ENCODE data around the gene DDX39B. TPM values are rescaled to one million over a fixed set of nuclear protein-coding genes. Genes with fewer than 3 reads are reported as not detected.

DDX39B gene
- total and polyA plus RNA-seq, 2 of the 4 experiments (the other 2 are of a cell fraction): 371 to 796 TPM

- Histone ChIP-seq H2BK120ac (ENCODE audit: low read depth, low read length) (peak overlapping the region; percentile 27; the same call in 1 of the 2 replicates), H2AK5ac (ENCODE audit: low read depth, low read length) (peak overlapping the region; percentile 92), H3K4me2 (ENCODE audit: low read depth, low read length) (peak overlapping the region; percentile 79), H3K14ac (replicated peaks; ENCODE audit: low read depth, low read length) (peak overlapping the region; percentile 90; the same call in 1 of the 2 replicates), H3K56ac (ENCODE audit: extremely low read depth, insufficient read depth, low read length) (peak overlapping the region; percentile 90), H3K4me1 (ENCODE audit: control insufficient read depth, insufficient read depth, low read length) (peaks cover 6% of the 10 kb centered on the region), H3K79me1 (ENCODE audit: low read depth in 1 of 2, low read length in 2 of 2) (peaks cover 8 to 30% of the 10 kb centered on the region in 2 experiments; a peak in 3 of 4 replicates), H3K18ac (ENCODE audit: low read depth, low read length) (no peak overlapping the region; the same call in 1 of the 2 replicates), H3K27ac (ENCODE audit: insufficient read depth, low read length) (peak overlapping the region; percentile 74), H4K20me1 (ENCODE audit: insufficient read depth, low read length) (no peaks in the 10 kb centered on the region), H3K27me3 (ENCODE audit: control insufficient read depth, insufficient read depth, low read length) (no peaks in the 10 kb centered on the region), H3K9ac (ENCODE audit: low read depth, low read length) (peak overlapping the region; percentile 81), H3K9me1 (ENCODE audit: insufficient read depth, low read length) (peaks cover 6% of the 10 kb centered on the region), H4K5ac (ENCODE audit: low read depth, low read length) (peak overlapping the region; percentile 89), H3K4me3 (ENCODE audit: insufficient read depth, low read depth, low read length) (peak overlapping the region; percentile 45), H2AK9ac (replicated peaks; ENCODE audit: low read depth, low read length, poor library complexity) (peak overlapping the region; percentile 97), H3K36me3 (ENCODE audit: control insufficient read depth, insufficient read depth, low read length) (peaks cover 11% of the 10 kb centered on the region), H4K8ac (ENCODE audit: low read depth in 2 of 2, low read length in 2 of 2) (peak overlapping the region; percentile 91 to 98), H3K23ac (ENCODE audit: low read depth, low read length) (peak overlapping the region; percentile 93), H4K91ac (ENCODE audit: insufficient read depth, low read depth, low read length) (peak overlapping the region; percentile 48), H3K9me3 (ENCODE audit: control insufficient read depth, insufficient read depth, low read length) (no peaks in the 10 kb centered on the region), H3K4ac (ENCODE audit: low read depth, low read length) (peak overlapping the region; percentile 87), H2BK15ac (ENCODE audit: low read depth, low read length) (no peak overlapping the region), H2AFZ (replicated peaks; ENCODE audit: low read length, poor library complexity) (peak overlapping the region; percentile 85), H2BK5ac (ENCODE audit: low read depth, low read length, poor library complexity, severe bottlenecking) (peak overlapping the region; percentile 84), H2BK20ac (ENCODE audit: low read depth, low read length) (no peak overlapping the region)
- TF ChIP-seq ELK1 (IDR thresholded peaks at IDR 0.05; ENCODE audit: borderline replicate concordance, low read depth, low read length) (no peak), FOS (IDR thresholded peaks at IDR 0.05; ENCODE audit: low read depth, low read length) (no peak), BHLHE40 (IDR thresholded peaks at IDR 0.05; ENCODE audit: low read depth, low read length) (no peak), POLR2A (IDR thresholded peaks at IDR 0.05; ENCODE audit: low read depth, low read length) (0 out of 2 replicates have a peak, but pooled peaks have one; percentile 7)
- ATAC-seq (ENCODE audit: low read depth) (no peak), DNase-seq (no peak)
- ChIA-PET POLR2A (ENCODE audit: unreplicated experiment) (interaction anchor here (0.6 to 0.7 kb wide), 2 partner anchors 199 to 573 kb away, joined by 7 to 9 read pairs; no protein-coding TSS in a partner anchor), CTCF (interaction anchor here (0.6 to 2.4 kb wide), 4 partner anchors 12 to 191 kb away, joined by 3 to 14 read pairs (median 6); partner anchors contain the start of gene LST1)
- WGBS, 2 experiments (ENCODE audit: extremely low coverage in 2 of 2, insufficient read length in 1 of 2): 95 to 100% methylated on average over 1 to 11 of the region's 24 CpGs
- dilution Hi-C loops (cut with HindIII; ENCODE audit: low sequenced_read_pairs, unreplicated experiment) (no loop called here), intact Hi-C loops (cut with micrococcal nuclease) (loop anchor here (2.0 to 5.0 kb wide), 4 partner anchors 34 to 404 kb away; partner anchors contain the start of genes GPANK1, HSPA1B and LTB), in situ Hi-C loops (cut with MboI; ENCODE audit: low sequenced_read_pairs) (loop anchor here (5.0 to 10.0 kb wide), 2 partner anchors 49 to 287 kb away; no protein-coding TSS in a partner anchor)
- no TSS peak for BruUV-seq (replicated peaks)
Measured at GRCh38 chr6:31547727-31548543, 6.1 kb upstream of the DDX39B start.
